CD4-positive, alpha-beta T cell treated with Interleukin-17A for 4 hours (primary cell): Measurements from ENCODE around the gene KLC3.
A peak's percentile ranks its signal among the peaks of the same experiment; 100 is the strongest.
"Not testable (repeated sequence)": the region's sequence is repeated elsewhere in the genome, so short reads cannot be mapped to it uniquely, and the experiment has no call there.

Experiments
- DNase-seq: peaks from one replicate; pipeline ENCODE4 v3.0.0-alpha.2; 2020; ENCODE audit warnings: mixed read lengths

Gene KLC3

DNA sequence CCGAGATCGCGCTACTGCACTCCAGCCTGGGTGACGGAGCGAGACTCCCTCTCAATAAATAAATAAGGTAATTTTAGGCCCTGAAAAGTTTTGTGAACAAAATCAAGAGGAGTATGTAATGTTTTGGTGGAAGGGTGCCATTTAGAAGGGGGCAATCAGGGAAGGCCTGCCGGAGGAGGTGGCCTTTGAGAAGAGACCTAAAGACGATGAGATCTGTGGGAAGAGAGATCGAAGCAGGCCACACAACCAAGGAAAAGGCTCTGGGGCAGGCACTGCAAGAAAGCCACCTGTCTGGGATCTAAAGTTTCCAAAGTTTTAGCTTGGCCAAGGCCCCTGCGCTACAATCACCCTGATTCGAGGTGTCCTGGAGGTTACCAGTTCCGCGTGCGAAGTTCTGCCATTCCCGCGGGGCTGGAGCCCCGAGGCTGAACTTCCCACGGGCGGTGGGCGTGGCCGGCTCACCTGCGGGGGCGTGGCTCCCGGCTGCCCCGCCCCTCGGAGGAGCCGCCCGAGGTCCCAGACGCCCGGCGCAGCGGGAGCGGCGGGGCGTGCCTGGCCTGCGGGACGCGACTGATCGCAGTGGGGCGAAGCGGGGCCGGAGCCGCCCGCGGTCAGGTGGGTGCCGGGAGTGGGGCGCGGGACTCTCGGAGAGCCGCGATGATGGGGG, at the start of gene KLC3:
Gene KLC3 (plus strand): TSS at position 519 of the 667 bp plus-strand sequence. CDS start 4,792 bp downstream, outside the sequence.
- DNase-seq, result peak; percentile 47

DNA sequence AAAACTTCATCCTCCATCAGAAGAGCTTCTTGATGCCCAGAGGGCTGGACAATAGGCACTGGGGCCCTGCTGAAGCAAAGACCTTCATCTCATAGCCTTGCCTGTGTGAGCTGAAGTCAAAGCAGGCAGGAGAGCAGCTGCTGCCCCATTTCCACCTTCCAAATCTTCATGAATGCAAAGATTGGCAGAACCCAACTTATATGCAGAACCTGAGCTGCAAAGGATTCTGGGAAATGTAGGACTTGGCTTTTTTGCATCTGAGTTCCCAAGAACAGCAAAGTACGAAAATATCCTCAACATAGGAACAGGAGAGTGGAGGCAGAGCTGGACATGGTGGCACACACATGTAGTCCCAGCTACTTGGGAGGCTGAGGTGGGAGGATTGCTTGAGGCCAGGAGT, 48.7 kb upstream of the KLC3 start:
- no peak for DNase-seq

DNA sequence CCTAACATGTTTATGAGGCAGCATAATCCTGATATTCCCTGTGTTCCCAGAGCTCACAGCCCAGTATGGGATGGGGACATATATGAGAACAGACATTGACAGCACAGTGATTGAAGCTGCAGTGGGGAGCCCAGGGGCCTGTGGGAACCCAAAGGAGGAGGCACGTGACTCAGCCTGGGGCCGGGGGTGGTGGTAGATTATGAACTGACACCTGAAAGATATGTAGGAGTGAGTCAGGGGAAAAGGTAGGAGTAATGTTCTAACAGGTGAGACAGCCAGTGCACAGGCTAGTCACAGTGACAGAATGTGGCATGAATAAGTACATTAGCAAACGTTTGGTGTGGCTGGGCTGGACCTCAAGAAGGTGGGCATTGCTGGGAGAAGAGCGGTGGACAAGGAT, 46.9 kb upstream of the KLC3 start:
- no peak for DNase-seq

DNA sequence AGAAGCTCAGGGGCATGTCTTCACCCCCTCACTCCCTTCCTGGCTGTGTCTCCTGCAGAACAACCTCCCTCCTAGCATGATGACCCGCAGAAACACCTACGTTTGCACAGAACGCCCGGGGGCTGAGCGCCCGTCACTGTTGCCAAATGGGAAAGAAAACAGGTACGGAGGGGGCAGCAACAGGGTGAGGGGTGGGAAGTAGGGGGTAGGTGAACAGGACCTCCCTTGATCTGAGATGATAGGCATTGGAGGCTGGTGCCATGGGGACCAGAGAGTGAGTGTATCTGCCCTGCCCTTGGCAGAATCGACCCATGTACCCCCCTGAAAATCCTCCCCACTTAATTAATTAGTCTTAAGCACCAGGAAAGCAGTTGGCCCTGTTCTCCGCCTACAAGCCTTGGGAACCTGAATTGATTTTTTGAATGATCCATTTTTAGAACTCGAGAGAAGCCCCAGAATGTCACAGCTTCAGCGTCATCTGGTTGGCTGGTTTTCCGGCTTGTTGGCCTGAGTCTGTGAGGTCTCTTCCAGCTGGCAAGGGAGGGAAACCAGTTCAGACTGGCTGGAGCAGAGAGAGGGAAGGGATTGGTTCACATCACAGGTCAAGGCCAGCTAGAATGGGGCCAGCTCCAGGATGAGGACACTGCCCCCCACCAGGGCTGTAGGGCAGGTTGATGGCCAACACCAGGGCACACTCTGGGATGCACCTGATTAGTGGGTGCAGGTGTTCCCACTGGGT, 46.1 kb upstream of the KLC3 start:
- DNase-seq, result no peak

DNA sequence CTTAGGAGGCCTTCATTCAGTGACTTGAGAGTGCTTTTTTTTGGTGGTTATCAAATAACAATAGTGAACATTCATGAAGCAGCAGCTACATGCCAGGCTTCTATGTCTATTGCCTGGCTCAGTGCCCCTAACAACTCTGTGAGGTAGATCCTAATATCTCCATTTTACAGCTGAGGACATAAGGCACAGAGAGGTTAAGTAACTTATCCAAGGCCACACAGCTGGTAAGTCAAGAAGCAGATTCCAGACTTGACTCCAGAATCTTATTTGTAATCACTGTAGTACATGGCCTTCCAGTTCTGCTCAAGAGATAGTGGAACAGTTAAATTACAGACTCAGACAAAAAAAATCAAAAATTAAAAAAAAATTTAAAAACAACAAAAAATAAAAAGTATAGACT, 44.7 kb upstream of the KLC3 start:
- DNase-seq, result no peak

DNA sequence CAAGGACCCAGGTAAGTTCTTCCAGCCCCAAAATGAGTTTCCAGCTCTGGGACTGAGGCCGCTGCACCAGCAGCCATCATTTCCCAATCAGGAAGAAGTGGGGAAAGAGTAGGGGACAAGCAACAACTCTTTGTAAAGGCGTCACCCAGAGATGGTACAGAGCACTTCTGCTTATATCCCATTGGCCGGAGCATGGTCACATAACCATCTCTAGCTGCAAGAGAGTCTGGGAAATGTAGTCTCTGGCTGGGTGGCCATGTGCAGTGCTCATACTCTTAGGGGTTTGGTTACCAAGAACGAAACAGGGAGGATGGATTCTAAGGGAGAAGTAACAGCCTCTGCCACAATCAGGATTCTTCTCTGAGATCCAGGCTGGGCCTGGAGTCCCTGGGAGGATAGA, 44.2 kb upstream of the KLC3 start:
- no peak for DNase-seq

DNA sequence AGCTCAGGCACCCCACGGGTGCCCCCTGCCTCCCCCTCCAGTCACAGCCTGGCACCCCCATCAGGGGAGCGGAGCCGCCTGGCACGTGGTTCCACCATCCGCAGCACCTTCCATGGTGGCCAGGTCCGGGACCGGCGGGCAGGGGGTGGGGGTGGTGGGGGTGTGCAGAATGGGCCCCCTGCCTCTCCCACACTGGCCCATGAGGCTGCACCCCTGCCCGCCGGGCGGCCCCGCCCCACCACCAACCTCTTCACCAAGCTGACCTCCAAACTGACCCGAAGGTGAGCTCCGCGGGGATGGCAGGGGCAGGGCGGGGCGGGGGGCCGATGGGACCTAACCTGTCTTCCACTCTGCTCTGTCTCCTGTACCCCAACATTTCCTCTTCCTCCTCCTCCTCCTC, 42.9 kb upstream of the KLC3 start:
- no peak for DNase-seq

DNA sequence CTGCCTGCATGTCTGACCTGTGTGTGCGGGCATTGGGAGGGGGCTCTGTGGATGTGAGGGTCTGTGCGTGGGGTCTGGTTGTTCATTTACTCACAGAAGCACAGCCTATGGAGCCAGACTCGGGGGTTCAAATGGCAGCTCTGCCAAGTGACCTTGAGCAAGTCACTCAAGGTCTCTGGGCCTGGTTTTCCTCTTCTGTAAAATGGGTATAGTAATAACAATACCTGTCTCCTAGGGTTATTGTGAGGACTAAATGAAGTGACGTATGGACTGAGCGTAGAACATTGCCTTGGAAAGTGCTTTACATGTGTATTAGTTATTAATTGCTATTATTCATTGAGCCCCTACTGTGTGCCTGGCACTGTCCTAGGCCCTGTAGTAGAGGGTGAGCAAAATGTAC, 42.3 kb upstream of the KLC3 start:
- no peak for DNase-seq

DNA sequence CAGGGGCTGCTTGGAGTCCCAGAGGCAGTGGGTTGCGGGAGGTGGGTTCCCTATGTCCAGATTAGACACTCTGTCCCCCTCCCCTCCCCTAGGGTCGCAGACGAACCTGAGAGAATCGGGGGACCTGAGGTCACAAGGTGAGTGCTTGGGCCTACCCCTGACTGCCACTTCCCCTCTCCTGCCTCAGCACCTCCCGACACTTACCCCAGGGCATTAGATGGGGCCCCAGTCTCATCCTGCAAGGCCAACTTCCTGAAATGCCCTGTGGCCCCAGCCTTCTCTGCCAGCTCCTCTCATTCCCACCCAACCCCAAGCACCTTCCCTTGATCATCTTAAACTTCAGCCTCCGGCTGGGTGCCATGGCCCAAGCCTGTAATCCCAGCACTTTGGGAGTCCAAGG, 40.8 kb upstream of the KLC3 start:
- no peak for DNase-seq

DNA sequence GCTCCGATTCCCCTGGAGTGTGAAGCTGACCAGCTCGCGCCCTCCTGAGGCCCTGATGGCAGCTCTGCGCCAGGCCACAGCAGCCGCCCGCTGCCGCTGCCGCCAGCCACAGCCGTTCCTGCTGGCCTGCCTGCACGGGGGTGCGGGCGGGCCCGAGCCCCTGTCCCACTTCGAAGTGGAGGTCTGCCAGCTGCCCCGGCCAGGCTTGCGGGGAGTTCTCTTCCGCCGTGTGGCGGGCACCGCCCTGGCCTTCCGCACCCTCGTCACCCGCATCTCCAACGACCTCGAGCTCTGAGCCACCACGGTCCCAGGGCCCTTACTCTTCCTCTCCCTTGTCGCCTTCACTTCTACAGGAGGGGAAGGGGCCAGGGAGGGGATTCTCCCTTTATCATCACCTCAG, 38.1 kb upstream of the KLC3 start:
- DNase-seq, result no peak

DNA sequence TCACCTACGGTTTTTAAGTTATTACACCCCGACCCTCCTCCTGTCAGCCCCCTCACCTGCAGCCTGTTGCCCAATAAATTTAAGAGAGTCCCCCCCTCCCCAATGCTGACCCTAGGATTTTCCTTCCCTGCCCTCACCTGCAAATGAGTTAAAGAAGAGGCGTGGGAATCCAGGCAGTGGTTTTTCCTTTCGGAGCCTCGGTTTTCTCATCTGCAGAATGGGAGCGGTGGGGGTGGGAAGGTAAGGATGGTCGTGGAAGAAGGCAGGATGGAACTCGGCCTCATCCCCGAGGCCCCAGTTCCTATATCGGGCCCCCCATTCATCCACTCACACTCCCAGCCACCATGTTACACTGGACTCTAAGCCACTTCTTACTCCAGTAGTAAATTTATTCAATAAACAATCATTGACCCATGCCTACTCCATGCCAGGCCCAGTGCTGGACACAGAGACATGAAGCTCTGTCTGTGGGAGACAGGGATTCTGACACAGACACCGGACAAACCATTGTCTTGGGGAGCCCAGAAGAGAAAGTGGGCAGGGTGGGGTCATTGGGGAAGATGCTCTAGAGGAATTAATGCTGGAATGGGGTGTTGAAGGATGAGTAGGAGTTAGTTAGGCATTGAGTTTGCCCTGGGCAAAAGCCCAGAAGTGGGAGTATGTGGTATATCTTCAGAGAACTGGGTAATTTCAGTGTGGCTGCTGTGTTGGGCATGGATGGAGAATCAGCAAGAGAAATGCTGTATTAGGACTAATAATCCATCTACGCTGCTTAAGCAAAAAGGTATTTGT, 37.1 kb upstream of the KLC3 start:
- no peak for DNase-seq

DNA sequence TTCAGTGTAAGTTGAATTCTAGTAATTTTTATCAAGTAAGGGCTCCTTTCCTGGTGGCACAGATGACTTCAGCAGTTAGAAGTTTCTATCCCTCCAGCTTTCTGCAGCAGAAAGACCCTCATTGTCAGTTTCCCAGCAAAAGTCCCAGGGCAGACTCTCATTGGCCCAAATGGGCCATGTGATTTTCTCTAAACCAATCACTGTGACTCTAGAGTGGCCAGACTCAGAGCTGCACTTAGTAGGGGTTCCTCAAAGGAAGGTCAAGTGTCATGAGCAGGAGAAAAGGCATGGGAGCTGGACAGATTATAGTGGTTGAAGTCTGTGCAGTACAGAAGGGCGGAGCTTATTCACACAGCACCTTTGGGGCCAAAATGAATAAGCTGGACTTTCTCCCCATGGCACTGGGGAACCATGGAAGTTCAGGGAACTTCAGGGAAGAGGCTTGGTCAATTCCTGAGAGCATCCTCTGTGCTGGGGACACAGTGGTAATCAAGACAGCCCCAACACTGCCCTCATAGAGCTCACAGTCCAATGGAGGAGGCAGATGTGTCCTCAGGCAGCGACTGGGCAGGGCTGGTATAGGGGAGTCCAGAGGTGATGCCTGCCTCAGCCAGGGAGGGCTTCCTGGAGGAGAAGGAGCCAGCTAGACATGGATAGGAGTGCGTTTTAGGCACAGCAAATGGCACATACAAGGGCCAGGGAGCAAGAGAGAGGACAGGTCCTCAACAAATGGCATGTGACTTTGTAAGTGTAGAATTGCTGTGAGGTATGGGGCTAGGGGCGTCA, 36.2 kb upstream of the KLC3 start:
- DNase-seq, result no peak

DNA sequence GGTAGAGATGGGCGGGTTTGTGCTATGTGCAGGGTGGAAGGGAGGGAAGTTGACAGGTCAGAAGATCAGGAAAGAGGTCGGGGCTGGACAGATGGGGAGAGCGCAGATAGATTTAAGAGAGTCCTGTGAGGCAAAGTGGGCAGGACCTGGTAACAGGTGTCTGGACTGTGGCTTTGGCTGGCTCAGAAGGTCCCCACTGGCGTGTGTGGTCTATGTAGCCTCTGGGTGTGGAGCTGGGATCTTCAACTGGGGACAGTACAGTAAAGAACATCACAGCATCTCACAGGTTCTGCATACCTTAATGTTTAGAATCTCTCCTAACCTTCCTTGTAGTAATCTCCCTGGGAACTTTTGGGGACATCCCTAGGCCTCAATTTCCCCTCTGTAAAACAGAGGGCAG, 35.5 kb upstream of the KLC3 start:
- DNase-seq, result no peak

DNA sequence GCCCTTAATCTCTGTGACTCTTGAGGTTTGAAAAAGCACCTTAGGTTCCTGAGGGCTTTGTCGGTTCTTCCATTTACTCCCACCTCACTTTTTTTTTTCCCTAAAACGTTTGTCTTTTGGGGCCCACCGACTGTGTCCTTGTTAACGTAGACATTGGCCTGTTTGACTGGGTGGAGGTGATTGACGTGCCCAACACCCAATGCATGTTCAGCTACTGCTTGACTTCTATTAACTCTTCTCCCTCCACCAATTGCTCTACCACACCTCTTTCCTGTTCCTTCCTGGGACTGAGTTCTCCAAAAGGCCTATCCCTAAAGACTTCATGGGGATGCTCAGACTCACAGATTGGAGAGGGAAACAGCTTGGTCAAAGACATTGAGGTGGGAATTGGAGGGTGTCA, 35.1 kb upstream of the KLC3 start:
- no peak for DNase-seq

DNA sequence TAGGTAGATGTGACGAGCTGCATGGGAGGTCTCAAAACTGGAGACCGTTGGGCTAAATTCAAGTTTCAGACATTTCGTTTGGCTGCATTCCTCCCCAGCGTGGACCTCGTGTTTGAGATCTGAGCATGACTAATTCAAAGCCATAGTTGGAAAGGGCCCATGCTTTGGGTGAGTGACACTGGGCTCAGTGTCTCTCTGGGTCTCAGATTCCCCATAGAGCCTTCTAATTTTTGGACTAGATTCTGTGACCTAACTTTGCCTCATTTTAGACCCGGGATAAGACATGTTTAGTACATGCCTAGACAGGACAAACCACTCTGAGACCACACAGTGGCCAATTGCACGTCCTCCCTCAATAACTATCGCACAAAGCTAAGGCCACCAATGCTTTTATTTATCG, 34.5 kb upstream of the KLC3 start:
- DNase-seq, result no peak

DNA sequence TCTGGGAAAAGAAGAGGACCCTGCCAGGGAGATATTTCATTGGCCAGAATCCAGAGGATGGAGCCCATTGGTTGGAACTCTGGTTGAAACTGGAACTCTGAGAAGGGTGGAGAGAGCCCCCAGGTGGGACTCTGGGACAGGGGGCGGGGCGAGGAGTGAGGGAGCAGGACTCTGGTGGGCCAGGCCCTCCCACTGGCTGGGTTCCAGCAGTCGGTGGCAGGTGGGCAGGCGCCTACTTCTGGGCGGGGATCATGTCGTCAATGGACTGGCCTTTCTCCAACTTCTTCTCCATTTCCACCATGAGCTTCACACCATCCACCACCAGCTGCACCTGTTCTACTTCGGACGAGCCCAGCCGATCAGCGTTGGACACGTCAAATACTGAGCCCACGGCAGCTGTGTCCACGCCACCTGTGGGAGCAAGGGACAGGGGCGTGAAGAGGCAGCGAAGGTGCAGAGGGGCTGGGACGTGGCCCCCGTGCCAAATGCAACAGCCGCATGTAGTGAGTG, 34.0 kb upstream of the KLC3 start:
- no peak for DNase-seq

DNA sequence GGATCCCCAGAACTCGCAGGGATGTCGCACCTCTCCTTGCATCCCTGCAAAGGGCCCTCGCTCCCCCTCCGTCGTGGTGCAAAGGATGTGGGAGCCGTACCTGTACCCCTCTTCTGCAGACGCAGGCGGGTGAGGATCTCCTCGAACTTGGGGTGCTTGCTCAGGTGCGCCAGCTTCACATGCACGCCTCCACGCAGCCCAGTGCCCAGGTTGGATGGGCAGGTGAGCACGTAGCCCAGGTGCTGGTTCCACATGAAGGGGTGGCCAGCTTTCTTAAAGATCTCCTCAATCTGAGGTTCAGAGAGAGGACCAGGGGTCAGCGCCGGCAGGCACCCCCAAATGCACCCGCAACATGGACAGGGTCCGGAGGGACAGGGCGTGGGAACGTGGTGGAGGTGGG, 33.2 kb upstream of the KLC3 start:
- DNase-seq, result no peak

DNA sequence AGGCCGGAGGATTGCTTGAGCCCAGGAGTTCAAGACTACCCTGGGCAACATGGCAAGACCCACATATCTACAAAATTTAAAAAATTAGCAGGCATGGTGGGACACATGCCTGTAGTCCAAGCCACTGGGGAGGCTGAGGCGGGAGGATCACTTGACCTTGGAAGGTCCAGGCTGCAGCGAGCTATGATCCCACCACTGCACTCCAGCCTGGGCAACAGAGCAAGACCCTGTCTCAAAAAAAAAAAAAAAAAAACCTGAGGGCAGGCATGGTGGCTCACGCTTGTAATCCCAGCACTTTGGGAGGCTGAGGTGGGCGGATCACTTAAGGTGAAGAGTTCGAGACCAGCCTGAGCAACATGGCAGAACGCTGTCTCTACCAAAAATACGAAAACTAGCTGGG, 31.2 kb upstream of the KLC3 start:
- DNase-seq, result not testable (repeated sequence)

DNA sequence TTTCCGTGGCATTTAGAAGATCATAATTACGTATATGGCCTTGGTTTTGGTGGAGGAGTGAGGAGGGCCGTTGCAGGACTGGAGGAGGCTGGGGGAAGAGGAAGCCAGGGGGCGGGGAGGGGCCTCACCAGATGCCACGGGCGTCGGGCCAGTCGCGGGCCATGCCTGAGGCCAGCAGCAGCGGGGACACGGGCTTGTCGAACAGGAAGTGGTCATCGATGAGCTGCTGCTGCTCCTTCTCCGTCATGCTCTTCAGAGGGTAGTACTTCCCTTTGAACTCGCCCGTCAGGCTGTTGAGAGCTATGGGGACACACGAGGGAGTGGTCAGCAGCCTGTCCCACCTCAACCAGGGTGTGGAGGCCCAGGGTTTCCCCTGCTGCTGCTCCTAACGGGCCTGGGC, 28.9 kb upstream of the KLC3 start:
- no peak for DNase-seq

DNA sequence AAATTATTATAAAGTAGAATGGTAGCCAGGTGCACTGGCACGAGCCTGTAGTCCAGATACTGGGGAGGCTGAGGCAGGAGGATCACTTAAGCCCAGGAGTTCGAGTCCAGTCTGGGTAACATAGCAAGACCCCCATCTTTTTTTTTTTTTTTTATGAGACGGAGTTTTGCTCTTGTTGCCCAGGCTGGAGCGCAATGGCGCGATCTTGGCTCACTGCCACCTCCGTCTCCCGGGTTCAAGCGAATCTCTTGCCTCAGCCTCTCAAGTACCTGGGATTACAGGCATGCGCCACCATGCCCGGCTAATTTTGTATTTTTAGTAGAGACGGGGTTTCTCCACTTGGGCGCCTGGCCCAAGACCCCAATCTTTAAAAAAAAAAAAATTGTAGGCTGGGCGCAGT, 28.3 kb upstream of the KLC3 start:
- DNase-seq, result not testable (repeated sequence)

DNA sequence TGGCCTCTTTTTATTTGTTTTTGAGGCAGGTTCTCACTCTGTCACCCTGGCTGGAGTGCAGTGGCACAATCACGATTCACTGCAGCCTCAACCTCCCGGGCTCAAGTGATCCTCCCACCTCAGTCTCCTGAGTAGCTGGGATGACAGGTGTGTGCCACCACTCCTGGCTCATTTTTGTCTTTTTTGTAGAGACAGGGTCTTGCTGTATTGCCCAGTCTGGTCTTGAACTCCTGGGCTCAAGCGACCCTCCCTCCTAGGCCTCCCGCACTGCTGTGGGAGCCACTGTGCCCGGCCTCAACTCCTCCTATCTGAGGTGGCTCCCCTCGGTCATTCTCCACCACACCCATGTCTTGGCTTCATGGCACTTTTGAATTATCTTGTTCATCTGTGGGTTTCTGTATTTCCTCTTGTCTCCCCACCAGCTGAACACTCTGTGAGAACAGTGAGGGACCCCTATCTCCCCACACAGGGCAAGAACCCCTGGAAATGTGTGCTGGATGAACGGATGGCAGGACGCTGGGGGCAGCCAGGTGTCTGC, 25.8 kb upstream of the KLC3 start:
- no peak for DNase-seq

DNA sequence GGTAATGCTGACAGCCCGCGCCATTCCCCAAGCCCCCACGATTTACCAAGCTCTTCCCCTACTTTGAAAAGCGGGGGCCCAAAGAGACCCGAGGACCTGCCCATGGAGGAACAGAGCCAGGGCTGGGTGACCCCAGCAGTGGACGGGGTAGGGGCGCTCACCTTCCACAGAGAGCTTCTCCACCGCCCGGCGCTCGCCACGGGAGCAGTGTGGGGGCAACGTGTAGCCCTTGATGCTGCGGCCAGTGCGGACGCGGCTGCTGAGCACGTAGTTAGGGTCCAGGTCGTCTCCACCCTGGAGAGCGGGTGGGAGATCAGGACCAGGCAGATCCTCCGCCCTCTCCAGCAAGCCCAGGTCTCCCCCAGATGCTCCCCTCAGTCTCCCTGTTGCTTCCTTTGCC, 25.2 kb upstream of the KLC3 start:
- no peak for DNase-seq
